ENCODE data around the gene ADO.
A peak's percentile ranks its signal among the peaks of the same experiment; 100 is the strongest.

Gene ADO

DNA sequence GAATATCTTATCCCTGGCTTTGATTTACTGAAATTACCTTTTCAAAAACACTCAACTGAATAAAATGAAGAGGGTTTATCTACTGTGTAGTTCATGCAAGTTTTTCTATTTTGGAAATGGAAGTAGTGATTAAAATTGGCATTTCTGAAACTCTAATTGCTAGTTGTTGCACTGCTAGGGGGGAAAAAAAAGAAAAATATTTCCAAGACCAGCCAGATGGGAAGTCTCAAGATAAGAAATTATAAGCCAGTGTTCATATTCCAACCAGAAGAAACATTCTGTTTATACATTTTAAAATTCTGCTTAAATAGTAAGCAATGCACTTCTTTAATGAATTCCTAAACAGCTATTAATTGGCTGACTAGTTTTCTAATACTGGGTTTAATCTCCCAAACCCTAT is 9.4 kb upstream of the ADO start:
- no peak for DNase-seq

DNA sequence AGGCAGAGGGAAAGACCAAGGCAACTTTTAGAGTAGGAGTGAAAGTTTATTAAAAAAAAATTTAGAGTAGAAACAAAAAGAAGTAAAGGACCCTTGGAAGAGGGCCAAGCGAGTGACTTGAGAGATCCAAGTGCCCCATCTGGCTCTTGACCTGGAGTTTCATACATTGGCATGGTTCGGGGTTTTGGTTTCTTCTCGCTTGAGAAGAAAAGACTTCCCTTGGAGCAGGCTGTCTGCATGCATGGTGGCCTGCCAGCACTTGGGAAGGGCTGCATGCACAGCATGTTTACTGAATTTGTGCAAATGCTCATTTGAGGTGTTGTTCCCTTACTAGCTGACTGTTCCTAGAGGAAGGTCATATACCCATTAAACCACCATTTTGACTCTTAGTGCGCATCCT is 8.8 kb upstream of the ADO start:
- no peak for DNase-seq

DNA sequence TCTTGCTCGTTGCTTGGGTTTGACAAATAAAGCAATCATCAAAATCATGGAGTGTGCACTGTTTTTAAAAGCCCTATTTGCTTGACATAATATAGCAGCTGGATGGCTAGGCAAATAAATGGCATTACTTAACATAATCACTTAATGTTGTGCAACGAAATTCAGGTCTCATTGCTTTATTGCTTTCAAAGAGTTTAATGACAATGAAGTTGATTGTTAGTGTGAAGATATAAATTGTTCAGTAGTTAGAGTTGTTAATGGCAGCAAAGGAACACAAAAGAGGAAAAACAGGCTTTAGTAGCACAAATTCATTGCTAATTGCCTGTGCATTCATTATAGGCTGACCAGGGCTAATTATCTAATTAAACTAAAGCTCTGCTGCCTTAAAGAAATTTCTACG is 7.6 kb upstream of the ADO start:
- no peak for DNase-seq

DNA sequence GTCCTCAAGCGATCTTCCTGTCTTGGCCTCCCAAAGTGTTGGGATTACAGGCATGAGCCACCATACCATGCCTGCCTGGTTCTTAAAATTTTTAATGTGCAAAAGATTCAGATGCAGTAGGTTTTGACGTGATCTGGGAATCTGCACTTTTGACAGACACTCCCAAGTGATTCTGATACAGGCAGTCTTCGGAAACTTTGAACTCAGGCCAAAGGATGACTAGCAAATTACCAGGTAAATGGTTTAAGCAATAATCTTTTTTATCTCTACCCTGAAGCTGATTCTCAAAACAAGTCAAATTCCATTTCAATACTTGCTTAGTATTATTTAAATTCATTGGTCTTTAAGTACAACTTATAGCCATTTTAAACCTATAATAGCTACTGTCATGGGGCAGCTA is 2.6 kb upstream of the ADO start:
- no peak for DNase-seq

DNA sequence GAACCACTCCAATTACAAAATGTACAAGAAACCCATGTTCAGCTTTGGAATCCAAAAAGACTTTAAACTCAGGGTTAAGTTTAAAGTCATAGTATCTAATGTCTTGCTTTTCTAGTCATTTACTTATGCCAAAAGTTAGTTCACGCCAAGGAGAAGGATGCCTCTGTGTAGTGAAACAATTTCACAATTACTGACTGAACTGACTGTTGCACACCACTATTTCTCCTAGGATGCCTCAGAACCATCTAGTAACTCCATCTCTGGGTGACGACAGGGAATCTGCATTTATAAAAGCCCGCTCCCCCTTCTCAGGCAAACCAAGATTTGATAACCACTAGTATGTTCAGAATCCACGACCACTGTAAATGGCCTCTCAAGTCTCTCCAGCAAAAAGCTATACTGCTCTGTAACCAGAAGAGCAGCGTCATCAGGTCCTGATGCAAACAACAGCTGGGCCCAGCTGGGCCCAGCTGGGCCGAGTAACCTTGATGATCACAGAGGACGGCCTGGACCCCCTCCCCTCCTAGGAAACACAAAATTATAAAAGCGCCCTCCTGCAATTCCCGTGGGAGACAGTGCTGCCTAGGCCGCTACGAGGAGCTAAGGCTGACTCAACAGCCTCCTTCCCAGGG is 680 bp upstream of the ADO start:
- no peak for DNase-seq

DNA sequence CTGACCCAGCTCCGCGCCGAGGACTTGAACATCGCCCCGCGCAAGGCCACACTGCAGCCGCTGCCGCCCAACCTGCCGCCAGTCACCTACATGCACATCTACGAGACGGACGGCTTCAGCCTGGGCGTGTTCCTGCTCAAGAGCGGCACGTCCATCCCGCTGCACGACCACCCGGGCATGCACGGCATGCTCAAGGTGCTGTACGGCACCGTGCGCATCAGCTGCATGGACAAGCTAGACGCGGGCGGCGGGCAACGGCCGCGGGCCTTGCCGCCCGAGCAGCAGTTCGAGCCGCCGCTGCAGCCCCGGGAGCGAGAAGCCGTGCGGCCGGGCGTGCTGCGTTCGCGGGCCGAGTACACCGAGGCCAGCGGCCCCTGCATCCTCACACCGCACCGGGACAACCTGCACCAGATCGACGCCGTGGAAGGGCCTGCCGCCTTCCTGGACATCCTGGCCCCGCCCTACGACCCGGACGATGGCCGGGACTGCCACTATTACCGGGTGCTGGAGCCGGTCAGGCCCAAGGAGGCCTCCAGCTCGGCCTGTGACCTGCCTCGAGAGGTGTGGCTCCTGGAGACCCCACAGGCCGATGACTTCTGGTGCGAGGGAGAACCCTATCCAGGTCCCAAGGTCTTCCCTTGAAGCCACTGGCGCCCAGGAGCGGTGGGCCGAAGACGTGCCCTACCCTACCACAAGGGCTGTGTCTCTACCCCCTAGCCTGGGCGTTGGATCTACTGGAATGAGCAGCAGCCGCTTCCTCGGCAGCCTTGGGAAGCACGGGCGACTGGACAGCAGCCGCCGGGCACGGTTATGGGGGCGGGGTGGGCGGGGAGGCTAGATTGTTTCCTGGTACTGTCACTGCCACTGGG is 945 bp downstream of the ADO start:
- peak; percentile 18 for DNase-seq

DNA sequence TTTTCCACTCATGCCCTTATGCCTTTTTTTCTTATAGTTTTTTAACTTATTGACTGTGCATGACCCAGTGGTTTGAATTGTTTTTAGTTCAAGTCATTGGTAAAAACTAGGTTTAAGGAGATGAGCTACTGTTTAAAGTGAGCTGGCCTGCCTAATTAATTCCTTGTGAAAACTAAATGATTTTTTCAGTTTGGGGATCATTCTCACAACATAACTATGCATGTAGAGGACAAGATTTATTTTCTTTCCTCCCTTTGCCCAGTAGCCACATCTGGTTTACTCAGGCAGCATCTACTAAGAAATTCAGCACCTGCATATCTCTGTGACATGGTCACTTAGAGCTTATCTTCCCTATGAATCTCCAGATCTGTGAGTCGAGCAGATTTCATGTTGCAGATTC is 1.7 kb downstream of the ADO start:
- DNase-seq = no peak

DNA sequence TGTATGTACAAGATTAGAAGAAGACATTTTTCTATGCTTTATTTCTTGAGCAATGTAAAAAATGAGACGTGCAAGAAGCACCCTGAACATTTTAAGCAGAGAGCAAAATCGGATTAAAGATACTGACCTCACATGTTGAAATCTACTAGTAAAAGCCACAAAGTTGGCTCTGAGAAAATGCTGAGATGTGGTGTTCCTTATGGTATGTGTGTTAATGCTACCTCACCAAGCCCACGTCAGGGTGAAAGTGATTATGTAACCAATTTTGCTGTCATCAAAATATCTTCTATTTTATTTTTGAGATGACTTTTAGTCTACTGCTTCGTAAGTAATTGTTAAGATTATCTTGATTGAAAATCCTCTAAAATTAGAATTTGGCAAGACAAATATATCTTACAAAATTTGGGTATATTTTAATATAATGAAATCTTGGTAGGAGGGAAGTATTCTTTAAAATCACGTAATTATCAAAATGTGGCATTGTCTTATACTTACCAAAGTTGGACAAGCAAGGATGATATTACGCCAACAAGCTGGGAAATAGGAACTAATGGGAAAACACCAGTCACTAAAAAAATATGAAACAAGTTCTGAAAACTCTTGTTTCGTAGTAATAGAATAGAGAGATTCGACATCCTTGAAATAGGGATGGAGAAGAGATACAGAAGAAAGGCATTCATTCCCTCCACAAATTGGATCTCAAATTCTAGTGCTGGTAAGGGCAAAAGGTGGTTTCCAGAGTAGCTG is 5.8 kb downstream of the ADO start:
- DNase-seq = no peak

DNA sequence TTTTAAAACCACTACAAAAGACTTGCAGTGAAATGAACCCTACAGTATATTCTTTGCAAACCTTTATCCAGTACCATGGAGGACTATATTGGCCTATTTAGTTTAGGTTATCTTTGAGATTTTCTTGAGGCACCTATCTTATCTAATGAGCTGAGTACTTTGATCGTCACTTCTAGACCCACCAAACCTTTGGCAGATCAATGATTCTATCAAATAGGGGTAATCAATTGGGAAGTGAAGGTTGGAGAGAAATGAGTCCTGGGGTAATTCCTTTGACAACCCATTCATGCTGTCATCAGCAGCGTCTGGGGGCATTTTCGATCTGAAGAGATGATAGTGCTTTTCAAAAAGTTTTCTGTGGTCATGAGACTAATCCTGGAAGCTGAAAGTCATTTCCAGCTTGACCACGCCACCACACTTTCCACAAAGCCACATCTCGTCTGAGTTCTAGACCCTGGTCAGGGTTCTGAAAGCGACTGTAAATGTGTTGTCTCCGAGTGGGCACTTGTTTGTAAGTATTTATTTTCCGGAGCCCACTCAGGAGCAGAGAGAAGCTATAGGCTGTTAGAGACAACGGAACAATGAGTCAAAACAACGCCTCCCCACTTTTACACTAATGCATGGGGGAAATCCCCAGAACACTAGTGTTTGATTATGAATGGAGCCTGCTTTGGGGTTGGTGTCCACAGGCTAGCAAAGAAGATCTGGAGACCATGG is 6.8 kb downstream of the ADO start:
- DNase-seq = peak; percentile 87

DNA sequence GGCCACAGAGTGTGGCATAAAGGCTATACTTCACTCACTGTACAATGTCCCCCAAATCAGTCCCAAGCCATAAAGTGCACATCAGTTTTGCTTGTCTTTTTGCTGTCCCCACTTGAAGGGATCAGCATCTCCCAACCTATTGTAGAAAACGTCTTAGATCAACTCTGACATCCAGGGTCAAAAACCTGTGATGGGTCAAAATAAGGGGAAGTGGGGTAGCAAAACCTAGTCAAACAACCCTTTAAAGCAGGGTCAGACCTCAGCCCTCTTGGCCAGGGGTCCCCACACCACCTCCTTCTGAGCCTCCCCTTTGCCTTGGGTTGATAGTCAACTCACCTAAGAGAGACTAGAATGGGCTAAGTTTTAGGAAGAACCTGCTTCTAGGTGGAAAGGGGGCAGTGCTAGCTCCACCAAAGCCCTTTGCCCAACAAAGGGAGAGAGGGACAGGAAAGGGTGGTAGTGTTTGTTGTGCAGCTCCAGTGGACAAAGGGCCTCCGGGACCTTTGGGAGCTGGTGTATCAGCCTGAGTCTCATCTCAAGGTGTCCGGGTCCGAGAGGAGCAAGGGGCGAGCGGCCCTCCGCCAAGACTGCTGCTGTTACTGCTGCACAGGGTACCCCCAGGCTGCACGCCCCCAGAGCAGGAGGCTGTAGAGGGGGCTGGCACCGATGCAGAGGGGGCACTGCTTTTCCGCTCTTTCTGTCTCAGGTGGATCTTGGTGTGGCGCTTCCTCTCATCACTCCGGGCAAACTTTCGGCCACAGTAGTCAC is 8.3 kb downstream of the ADO start:
- peak; percentile 7 for DNase-seq

DNA sequence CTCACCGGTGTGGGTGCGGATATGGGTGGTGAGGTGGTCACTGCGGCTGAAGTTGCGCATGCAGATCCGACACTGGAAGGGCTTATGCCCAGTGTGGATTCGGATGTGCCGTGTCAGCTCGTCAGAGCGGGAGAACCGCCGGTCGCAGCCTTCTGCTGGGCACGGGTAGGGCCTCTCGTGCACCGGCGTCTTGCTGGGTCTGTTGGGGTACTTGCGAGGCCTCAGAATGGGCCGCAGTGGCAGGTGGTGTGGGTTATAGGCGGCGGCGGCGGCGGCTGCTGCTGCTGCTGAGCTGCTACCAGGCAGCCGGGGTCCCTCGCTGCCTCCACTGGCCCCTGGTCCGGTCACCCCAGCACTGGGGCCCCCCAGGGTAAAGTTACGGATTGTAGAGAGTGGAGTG is 8.9 kb downstream of the ADO start:
- no peak for DNase-seq

DNA sequence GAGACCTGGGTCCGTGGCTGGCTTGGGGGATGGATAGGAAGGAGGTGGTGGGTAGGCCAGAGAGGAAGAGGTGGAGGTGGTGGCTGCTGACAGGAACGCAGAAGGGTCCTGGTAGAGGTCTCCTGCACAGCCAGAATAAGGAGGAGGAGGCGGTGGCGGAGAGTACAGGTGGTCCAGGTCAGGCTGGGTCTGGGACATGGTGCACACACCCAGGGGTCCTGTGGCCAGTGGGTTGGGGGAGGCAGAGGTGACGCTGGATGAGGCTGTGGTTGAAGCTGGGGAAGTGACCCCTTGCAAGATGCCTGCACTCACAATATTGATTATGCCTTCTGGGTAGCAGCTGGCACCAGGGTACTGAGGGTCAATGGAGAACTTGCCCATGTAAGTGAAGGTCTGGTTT is 9.5 kb downstream of the ADO start:
- DNase-seq = peak; percentile 8

DNA sequence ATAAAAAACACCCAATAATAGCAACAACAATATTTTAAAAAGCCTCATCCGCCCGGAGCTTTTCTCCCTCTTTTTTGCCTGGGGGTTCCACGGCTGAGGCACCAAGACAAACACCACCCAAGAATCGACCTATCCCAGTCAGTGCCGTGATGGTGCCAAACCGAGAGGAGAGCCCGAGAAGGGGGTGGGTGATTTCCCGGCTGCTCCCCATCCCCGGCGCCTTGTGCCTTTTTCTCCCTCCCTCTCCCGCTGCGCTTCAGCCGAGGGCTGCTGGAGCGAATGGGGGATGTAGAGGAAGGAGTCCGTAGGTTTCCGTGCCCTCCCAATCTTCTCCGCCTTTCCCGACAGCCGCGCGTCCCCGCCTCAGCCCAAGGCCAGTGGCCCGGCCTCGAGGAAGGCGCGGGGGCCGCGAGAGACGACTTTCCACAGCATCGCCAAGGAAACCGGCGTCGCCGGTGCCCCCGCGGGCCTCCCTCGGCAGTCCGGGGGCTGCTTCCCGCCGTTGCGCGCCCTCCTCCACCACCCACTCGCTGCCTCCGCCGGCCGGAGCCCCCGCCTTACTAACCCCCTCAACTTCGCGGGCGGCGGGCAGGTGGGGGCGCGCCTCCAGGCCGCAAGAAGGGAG is 10.3 kb downstream of the ADO start:
- DNase-seq = peak; percentile 34

DNA sequence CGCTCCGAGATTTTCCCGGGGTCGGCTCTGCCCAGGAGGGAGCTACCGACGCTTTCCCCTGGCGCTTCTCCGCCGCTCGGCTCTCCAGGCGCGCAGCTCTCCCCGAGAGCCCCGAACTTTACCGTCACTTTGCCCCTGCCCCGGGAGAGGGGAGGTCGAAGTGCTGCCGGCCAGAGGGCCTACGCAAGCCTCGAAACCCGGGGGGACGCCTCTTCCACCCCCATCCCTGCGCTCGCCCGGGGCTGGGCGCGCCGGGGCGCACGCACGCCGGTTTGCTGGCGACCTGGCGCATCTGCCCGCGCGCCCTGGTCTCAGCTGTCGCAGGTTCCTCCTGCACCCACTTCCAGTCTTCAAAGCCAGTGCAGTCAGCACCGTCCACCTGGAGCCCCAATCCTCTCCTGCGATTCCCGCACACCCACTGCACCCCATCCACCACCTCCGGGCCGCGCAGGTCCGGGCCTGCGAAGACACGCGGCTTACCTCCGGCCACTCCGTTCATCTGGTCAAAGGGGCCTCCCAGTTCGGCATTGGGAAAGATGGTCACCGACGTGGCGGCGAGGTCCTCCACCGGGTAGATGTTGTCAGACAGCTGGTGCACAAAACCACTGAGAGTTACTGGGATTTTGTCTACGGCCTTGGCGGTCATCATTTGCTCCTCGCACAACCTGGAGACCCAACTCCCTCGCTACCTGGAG is 11.0 kb downstream of the ADO start:
- DNase-seq = peak; percentile 38

DNA sequence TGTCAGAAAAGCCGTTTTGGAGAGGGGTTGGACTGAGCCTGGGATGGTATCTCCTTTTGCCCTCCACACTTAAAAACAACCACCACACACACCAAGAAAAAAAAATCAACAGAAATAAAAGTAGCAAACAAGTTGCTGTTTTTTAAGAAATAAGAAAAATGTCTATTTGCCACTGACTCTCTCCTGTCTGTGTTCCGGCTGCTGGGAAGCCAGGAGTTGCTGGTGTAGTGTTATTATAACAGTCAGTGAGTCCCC is 11.5 kb downstream of the ADO start:
- DNase-seq = no peak

DNA sequence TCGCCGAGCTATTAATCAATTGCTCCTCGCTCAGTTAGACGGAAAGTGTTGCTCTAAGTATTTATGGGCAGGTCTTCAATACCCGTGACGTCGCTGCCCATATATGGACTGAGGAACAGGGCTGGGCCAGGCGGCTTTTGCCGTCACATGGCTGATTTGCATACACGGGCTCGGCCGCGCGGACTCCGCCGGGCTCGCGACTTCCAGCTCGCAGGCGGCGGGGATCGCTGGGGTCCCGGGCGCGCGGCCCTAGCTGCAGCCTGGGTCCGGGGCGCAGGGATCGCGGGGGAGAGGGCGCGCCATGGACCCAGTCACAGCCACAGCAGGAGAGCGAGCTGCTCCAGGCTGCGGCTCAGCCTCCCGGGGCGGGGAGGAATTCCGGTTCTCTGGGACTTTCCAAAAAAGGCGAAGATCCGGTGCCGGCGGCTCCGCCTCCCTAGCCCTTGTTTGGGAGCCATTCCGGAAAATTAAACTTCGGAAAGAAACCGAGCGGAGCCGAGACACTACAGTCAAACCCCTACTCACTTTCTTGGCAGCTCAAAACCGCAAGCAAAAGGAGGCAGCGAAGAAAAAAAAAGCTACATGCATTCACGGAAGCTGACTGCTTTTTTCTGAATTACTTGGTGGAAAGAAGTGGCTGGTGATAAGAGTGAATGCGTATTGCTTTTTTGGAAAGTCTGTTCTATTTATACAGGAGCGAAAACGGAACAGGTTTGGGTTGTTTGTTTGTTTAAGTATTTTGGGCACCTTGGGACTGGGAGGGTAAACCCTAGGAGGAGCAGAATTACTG is 12.0 kb downstream of the ADO start, which contains the start of gene EGR2:
Gene EGR2, minus strand, starts transcription at position 36 of the 790 bp plus-strand sequence. CDS start 337 bp downstream, outside the sequence.
- peak; percentile 96 for DNase-seq

DNA sequence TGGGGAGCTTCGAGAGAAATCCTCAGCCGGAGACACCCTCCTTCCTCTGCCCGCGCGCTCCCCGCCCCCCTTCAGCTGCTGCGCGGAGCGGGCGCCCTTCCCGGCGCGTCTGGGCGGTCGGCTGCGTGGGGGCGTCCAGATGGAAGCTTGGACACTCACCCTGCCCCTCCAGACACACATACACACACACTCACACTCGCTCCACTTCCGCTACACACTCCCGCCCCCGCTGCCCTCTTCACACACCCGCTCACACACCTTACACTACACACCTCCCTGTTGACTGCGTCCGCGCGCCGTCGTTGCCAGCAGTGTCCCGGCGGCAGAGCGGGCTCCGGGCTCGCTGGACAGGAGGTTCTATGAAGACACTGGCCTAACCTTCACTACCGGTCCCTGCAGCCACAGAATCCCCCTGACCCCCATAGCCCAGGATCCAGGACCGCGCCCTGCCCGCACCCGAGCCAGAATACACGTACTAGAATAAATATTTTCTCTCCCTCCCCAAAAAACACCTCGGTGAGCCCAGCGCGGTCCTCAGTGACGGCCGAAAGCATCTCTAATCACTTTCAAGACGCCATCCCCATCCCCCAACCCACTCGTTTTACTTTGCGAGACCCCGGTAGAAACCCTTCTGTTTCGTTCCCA is 12.7 kb downstream of the ADO start:
- DNase-seq = peak; percentile 72

DNA sequence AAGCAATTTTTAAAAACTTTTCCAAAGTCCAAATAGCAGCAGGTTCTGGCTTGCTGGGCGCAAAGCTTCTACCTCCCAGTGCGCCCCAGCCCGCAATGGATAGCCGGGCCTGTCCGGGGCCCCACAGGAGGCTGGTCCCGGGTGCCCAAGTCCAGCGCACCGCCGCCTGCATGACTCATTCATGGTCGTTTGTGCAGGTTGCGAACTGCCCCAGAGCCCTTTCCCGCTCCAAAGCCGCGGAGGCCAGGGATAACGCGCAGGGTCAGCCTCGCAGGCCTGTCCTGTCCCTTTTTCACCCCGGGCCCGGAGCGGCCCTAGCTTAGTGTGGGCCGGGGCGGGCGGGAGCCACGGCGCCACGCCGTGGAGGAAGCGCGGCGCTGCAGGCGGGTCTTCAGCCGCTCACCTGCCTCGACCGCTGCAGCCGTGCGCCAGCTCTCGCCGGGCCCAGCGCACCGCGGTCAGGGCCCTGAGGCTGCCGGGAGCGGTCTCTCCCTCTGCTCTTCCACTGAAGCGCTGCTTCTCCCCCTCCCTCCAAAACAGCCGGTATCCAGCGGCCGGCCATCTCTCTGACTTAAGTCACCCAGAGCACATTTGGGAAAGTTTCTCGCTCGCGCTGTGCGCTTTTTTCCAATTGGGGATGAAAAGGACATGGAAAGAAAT is 13.4 kb downstream of the ADO start:
- peak; percentile 70 for DNase-seq

DNA sequence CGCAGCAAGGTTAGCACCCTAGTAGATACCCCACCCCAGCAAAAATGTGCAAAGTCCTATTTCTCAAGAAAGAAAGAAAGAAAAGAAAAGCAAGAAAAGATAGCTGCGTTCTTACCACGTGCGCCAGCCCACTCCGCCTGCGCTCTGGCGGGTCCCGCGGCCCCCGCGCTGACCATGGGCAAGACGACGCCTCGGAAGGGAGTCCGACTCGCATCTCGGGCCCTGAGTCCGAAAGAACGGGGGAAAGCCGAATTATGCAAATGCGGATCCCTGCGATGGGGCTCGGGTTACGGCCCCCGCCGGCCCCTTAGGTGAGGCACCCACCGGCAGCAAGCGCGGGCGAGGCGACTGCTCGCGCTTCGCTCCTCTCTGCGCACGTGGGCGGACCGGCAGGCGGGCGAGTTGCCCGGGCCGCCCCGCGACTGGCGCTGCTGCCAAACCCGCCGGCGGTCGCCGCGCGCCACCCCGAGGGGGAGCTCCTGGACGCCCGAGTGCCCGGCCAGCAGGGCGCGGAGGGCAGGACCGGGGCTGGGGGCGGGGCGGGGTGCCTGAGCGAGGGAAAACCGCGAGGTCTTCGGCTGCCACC is 14.0 kb downstream of the ADO start:
- DNase-seq = peak; percentile 66

All from stimulated activated CD4-positive, alpha-beta T cell treated with anti-CD3 and anti-CD28 coated beads, Interleukin-4, amount 100 ng/mL, for 24 hours (primary cell).